ENCODE results near the gene BTBD1.
"Not testable (repeated sequence)": the region's sequence is repeated elsewhere in the genome, so short reads cannot be mapped to it uniquely, and the experiment has no call there.

The BTBD1 gene

GRCh38 chr15:83098079-83098478 lies 31.0 kb upstream of the BTBD1 start:
- TF ChIP-seq, protein P1, sequence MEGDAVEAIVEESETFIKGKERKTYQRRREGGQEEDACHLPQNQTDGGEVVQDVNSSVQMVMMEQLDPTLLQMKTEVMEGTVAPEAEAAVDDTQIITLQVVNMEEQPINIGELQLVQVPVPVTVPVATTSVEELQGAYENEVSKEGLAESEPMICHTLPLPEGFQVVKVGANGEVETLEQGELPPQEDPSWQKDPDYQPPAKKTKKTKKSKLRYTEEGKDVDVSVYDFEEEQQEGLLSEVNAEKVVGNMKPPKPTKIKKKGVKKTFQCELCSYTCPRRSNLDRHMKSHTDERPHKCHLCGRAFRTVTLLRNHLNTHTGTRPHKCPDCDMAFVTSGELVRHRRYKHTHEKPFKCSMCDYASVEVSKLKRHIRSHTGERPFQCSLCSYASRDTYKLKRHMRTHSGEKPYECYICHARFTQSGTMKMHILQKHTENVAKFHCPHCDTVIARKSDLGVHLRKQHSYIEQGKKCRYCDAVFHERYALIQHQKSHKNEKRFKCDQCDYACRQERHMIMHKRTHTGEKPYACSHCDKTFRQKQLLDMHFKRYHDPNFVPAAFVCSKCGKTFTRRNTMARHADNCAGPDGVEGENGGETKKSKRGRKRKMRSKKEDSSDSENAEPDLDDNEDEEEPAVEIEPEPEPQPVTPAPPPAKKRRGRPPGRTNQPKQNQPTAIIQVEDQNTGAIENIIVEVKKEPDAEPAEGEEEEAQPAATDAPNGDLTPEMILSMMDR (conservative IDR thresholded peaks at IDR 0.05; ENCODE audit: low read depth, low read length), result no peak
- no peak overlapping the region for H3K4me3 ChIP-seq (ENCODE audit: low read depth, low read length)
- no peak for DNase-seq (ENCODE audit: low read depth)

GRCh38 chr15:83094583-83094982 lies 27.5 kb upstream of the BTBD1 start:
- TF ChIP-seq, protein P1 (conservative IDR thresholded peaks at IDR 0.05; ENCODE audit: low read depth, low read length), result no peak
- H3K4me3 ChIP-seq (ENCODE audit: low read depth, low read length), result no peak overlapping the region
- DNase-seq (ENCODE audit: low read depth), result no peak

DNA sequence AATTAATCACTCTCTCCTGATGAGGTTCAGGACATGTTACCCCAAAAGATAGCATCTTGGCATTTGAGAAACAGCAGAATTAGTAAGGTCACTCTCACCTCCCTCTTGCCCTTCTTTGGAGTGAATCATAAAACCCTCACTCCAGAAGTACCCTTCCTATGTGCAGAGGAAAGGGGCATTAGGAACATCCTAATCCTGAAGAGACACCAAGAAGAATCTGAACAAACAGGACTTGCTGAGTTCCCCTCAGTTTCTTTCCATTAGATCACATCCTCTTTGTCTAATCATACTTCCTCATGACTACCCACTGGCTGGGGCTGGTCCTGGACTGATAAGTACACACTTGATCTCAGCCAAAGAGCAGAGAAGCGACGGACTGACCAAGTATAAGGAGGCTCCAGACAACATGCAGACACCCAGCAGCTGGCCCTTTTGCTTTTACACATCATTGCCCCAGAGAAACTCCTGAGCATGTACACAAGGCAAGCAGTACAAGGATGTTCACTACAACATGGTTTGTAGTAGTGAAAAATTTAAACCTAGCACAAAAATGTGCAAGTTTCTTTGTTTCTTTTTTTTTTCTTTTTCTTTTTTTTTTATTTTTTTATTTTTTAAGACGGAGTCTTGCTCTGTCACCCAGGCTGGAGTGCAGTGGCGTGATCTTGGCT lies 25.4 kb upstream of the BTBD1 start:
- no peak overlapping the region for H3K4me3 ChIP-seq (ENCODE audit: low read depth, low read length)
- TF ChIP-seq, protein P1 (conservative IDR thresholded peaks at IDR 0.05; ENCODE audit: low read depth, low read length), result no peak
- peak; percentile 80 for DNase-seq (ENCODE audit: low read depth)

GRCh38 chr15:83091965-83092308 lies 24.9 kb upstream of the BTBD1 start:
- H3K4me3 ChIP-seq (ENCODE audit: low read depth, low read length); DNase-seq (ENCODE audit: low read depth): not testable (repeated sequence)

GRCh38 chr15:83090465-83090864 lies 23.4 kb upstream of the BTBD1 start:
- DNase-seq (ENCODE audit: low read depth), result no peak
- H3K4me3 ChIP-seq (ENCODE audit: low read depth, low read length), result no peak overlapping the region
- TF ChIP-seq, protein P1 (conservative IDR thresholded peaks at IDR 0.05; ENCODE audit: low read depth, low read length), result no peak

GRCh38 chr15:83088876-83089275 lies 21.8 kb upstream of the BTBD1 start:
- TF ChIP-seq, protein P1 (conservative IDR thresholded peaks at IDR 0.05; ENCODE audit: low read depth, low read length), result no peak
- DNase-seq (ENCODE audit: low read depth), result no peak

GRCh38 chr15:83087576-83087975 lies 20.5 kb upstream of the BTBD1 start:
- TF ChIP-seq, protein P1 (conservative IDR thresholded peaks at IDR 0.05; ENCODE audit: low read depth, low read length), result no peak
- no peak for DNase-seq (ENCODE audit: low read depth)
- H3K4me3 ChIP-seq (ENCODE audit: low read depth, low read length), result no peak overlapping the region

More at GRCh38 chr15:83088876-83089275, 21.8 kb upstream of the BTBD1 start:
- H3K4me3 ChIP-seq (ENCODE audit: low read depth, low read length), result no peak overlapping the region

DNA sequence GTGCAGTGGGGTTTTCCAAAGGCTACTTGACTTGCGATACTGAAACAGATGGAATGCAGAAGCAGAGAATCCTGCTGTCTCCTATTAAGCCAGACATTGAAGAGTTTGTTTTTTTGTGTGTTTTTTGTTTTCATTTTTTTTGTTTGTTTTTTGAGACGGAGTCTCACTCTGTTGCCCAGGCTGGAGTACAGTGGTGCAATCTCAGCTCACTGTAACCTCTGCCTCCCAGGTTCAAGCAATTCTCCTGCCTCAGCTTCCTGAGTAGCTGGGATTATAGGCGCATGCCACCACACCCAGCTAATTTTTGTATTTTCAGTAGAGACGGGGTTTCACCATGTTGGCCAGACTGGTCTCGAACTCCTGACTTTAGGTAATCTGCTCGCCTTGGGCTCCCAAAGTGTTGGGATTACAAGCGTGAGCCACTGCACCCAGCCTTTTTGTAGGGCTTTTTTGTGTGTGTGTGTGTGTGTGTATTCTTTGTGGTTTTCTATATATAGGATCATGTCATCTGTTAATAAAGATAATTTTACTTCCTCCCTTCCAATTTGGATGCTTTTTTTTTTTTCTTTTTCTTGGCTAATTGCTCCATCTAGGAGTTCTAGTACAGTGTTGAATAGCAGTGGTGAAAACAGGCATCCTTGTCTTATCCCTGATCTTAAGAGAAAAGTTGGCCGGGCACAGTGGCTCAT lies 19.0 kb upstream of the BTBD1 start:
- not testable (repeated sequence) for DNase-seq (ENCODE audit: low read depth); H3K4me3 ChIP-seq (ENCODE audit: low read depth, low read length)

Measured in choroid plexus epithelial cell (primary cell).